ENCODE data around the gene ZNF467.

The ZNF467 gene

DNA sequence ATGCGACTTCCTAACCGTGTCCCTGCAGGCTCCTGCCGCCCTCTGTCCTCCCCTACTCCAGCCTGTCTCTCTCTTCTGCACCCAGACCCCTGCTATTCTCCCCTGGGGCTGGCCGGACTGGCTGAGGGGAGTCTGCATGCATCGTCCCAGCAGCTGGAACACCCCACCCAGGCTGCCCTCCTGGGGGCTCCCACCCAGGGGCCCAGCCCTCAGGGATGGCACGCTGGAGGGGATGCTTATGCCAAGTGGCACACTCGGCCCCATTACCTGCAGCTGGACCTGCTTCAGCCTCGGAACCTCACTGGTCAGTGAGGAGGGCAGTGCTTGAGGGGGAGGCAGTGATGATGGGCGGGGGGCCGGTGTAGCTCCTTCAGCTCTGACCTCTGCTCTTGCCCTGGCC lies 21.7 kb upstream of the ZNF467 start:
- H3K9ac ChIP-seq (ENCODE audit: low read length): no peak overlapping the region
- no peaks in the 10 kb centered on the region for H3K9me3 ChIP-seq (replicated peaks; ENCODE audit: insufficient read depth, low read length)
- H3K79me2 ChIP-seq (ENCODE audit: low read length): no peaks in the 10 kb centered on the region
- H3K27ac ChIP-seq (ENCODE audit: low read length): no peak overlapping the region
- no peak overlapping the region for H3K4me3 ChIP-seq (ENCODE audit: low read length)
- DNase-seq: no peak
- peaks cover 72% of the 10 kb centered on the region for H3K27me3 ChIP-seq (replicated peaks; ENCODE audit: insufficient read depth, low read length)
- H3K36me3 ChIP-seq (replicated peaks; ENCODE audit: insufficient read depth, low read length): no peaks in the 10 kb centered on the region
- H3K4me2 ChIP-seq (ENCODE audit: low read depth, low read length): no peak overlapping the region
- H3K4me1 ChIP-seq (ENCODE audit: low read length): no peaks in the 10 kb centered on the region
- H4K20me1 ChIP-seq (ENCODE audit: insufficient read depth, low read length): no peaks in the 10 kb centered on the region
- no peak overlapping the region for H2AFZ ChIP-seq (ENCODE audit: low read length)
- no peaks in the 10 kb centered on the region for H3F3A ChIP-seq (ENCODE audit: insufficient read depth, low read length)
- TF ChIP-seq, protein P1, sequence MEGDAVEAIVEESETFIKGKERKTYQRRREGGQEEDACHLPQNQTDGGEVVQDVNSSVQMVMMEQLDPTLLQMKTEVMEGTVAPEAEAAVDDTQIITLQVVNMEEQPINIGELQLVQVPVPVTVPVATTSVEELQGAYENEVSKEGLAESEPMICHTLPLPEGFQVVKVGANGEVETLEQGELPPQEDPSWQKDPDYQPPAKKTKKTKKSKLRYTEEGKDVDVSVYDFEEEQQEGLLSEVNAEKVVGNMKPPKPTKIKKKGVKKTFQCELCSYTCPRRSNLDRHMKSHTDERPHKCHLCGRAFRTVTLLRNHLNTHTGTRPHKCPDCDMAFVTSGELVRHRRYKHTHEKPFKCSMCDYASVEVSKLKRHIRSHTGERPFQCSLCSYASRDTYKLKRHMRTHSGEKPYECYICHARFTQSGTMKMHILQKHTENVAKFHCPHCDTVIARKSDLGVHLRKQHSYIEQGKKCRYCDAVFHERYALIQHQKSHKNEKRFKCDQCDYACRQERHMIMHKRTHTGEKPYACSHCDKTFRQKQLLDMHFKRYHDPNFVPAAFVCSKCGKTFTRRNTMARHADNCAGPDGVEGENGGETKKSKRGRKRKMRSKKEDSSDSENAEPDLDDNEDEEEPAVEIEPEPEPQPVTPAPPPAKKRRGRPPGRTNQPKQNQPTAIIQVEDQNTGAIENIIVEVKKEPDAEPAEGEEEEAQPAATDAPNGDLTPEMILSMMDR (IDR thresholded peaks at IDR 0.05; ENCODE audit: low read length): no peak
- TF ChIP-seq EZH2 (optimal IDR thresholded peaks at IDR 0.05; ENCODE audit: low read depth, low read length) (no peak), EZH2phosphoT487 (IDR thresholded peaks at IDR 0.05; ENCODE audit: low read length) (no peak)
- H3K9me2 ChIP-seq (replicated peaks; ENCODE audit: insufficient read depth, low read length): no peaks in the 10 kb centered on the region

DNA sequence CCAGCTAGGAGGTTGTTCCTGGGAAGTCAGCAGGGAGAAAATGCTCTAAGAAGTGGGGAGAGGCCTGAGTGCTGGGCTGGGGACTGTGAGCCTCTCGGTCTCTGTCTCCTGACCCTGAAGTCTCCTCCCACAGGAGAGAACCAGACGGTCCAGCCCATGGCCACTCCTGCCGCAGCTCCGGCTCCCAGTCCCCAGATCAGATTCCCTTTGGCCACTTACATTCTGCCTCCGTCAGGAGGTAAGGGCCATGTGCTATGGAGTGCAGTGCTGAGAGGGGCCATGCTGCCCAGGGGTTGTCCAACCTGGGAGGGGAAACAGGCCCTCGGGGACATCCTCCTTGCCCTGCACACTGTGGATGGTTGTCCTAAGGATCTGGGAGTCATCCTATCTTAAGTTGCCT lies 21.3 kb upstream of the ZNF467 start:
- Histone ChIP-seq H3K9ac (ENCODE audit: low read length) (no peak overlapping the region), H3K27me3 (replicated peaks; ENCODE audit: insufficient read depth, low read length) (peaks cover 76% of the 10 kb centered on the region), H2AFZ (ENCODE audit: low read length) (no peak overlapping the region), H3F3A (ENCODE audit: insufficient read depth, low read length) (no peaks in the 10 kb centered on the region), H3K9me3 (replicated peaks; ENCODE audit: insufficient read depth, low read length) (no peaks in the 10 kb centered on the region), H3K79me2 (ENCODE audit: low read length) (no peaks in the 10 kb centered on the region), H3K27ac (ENCODE audit: low read length) (no peak overlapping the region), H3K36me3 (replicated peaks; ENCODE audit: insufficient read depth, low read length) (no peaks in the 10 kb centered on the region), H3K4me1 (ENCODE audit: low read length) (no peaks in the 10 kb centered on the region), H3K4me2 (ENCODE audit: low read depth, low read length) (no peak overlapping the region), H3K9me2 (replicated peaks; ENCODE audit: insufficient read depth, low read length) (no peaks in the 10 kb centered on the region), H4K20me1 (ENCODE audit: insufficient read depth, low read length) (no peaks in the 10 kb centered on the region), H3K4me3 (ENCODE audit: low read length) (no peak overlapping the region)
- no peak for DNase-seq
- no peak for TF ChIP-seq EZH2 (optimal IDR thresholded peaks at IDR 0.05; ENCODE audit: low read depth, low read length)
- TF ChIP-seq, protein P1 (IDR thresholded peaks at IDR 0.05; ENCODE audit: low read length): no peak
- TF ChIP-seq EZH2phosphoT487 (IDR thresholded peaks at IDR 0.05; ENCODE audit: low read length): no peak

DNA sequence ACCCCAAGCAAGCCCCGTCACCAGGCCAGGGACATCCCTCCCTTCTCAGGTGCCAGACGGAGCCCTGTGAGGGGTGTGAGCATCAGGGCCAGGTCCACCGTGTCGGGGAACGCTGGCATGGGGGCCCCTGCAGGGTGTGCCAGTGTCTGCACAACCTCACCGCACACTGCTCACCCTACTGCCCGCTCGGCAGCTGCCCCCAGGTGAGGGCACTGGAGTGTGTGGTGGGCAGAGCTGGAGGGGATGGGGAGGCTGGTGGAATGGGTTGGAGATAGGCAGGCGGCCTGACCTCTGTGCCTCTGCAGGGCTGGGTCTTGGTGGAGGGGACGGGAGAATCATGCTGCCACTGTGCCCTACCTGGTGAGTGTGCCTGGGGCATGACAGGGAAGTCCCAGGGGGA lies 19.9 kb upstream of the ZNF467 start:
- H3K79me2 ChIP-seq (ENCODE audit: low read length): no peaks in the 10 kb centered on the region
- TF ChIP-seq EZH2 (optimal IDR thresholded peaks at IDR 0.05; ENCODE audit: low read depth, low read length): no peak
- TF ChIP-seq EZH2phosphoT487 (IDR thresholded peaks at IDR 0.05; ENCODE audit: low read length): no peak
- TF ChIP-seq, protein P1 (IDR thresholded peaks at IDR 0.05; ENCODE audit: low read length): no peak
- peaks cover 87% of the 10 kb centered on the region for H3K27me3 ChIP-seq (replicated peaks; ENCODE audit: insufficient read depth, low read length)

More for the DNA sequence above, 19.9 kb upstream of the ZNF467 start:
- Histone ChIP-seq H4K20me1 (ENCODE audit: insufficient read depth, low read length) (no peaks in the 10 kb centered on the region), H3K9me2 (replicated peaks; ENCODE audit: insufficient read depth, low read length) (no peaks in the 10 kb centered on the region), H3F3A (ENCODE audit: insufficient read depth, low read length) (no peaks in the 10 kb centered on the region), H3K4me1 (ENCODE audit: low read length) (no peaks in the 10 kb centered on the region), H3K36me3 (replicated peaks; ENCODE audit: insufficient read depth, low read length) (no peaks in the 10 kb centered on the region), H3K9ac (ENCODE audit: low read length) (no peak overlapping the region), H3K27ac (ENCODE audit: low read length) (no peak overlapping the region), H3K4me3 (ENCODE audit: low read length) (no peak overlapping the region), H2AFZ (ENCODE audit: low read length) (no peak overlapping the region), H3K4me2 (ENCODE audit: low read depth, low read length) (no peak overlapping the region), H3K9me3 (replicated peaks; ENCODE audit: insufficient read depth, low read length) (no peaks in the 10 kb centered on the region)
- DNase-seq: no peak
